Measurements from ENCODE around the gene ATP1A4. TPM values are rescaled to one million over a fixed set of nuclear protein-coding genes. Genes with fewer than 3 reads are reported as not detected.

The ATP1A4 gene
- total RNA-seq, 1 donor from 2014 or later = not detected

- H3K36me3 Mint-ChIP-seq (ENCODE audit: low read depth) = no peaks in the 10 kb centered on the region
- H3K9me3 Mint-ChIP-seq (ENCODE audit: low read depth) = no peaks in the 10 kb centered on the region
- peaks cover 7% of the 10 kb centered on the region for H3K27me3 Mint-ChIP-seq (ENCODE audit: low read depth)
- no peak overlapping the region for H3K27ac Mint-ChIP-seq (ENCODE audit: unreplicated experiment)
- no peak for DNase-seq (ENCODE audit: low spot score)
- no peak overlapping the region for H3K4me3 Mint-ChIP-seq (ENCODE audit: unreplicated experiment)
- TF ChIP-seq, protein P1, sequence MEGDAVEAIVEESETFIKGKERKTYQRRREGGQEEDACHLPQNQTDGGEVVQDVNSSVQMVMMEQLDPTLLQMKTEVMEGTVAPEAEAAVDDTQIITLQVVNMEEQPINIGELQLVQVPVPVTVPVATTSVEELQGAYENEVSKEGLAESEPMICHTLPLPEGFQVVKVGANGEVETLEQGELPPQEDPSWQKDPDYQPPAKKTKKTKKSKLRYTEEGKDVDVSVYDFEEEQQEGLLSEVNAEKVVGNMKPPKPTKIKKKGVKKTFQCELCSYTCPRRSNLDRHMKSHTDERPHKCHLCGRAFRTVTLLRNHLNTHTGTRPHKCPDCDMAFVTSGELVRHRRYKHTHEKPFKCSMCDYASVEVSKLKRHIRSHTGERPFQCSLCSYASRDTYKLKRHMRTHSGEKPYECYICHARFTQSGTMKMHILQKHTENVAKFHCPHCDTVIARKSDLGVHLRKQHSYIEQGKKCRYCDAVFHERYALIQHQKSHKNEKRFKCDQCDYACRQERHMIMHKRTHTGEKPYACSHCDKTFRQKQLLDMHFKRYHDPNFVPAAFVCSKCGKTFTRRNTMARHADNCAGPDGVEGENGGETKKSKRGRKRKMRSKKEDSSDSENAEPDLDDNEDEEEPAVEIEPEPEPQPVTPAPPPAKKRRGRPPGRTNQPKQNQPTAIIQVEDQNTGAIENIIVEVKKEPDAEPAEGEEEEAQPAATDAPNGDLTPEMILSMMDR (IDR thresholded peaks at IDR 0.05) = no peak
- H3K4me1 Mint-ChIP-seq (ENCODE audit: low read depth) = peaks cover 28% of the 10 kb centered on the region
These were observed 18.4 kb downstream of the ATP1A4 start for GRCh38 chr1:160169553-160170399.

DNA sequence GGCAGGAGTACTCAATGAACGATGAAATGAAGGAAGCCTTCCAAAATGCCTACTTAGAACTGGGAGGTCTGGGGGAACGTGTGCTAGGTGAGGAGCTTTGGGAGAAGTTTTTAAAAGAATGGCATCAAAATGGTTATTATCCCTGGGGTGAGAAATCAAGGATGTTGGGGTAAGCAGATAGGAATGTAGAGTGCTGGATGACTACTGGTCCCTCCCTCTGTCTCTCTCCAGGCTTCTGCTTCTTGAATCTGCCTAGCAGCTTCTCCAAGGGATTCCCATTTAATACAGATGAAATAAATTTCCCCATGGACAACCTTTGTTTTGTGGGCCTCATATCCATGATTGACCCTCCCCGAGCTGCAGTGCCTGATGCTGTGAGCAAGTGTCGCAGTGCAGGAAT, 20.0 kb downstream of the ATP1A4 start:
- H3K4me1 Mint-ChIP-seq (ENCODE audit: low read depth) = peaks cover 28% of the 10 kb centered on the region

DNA sequence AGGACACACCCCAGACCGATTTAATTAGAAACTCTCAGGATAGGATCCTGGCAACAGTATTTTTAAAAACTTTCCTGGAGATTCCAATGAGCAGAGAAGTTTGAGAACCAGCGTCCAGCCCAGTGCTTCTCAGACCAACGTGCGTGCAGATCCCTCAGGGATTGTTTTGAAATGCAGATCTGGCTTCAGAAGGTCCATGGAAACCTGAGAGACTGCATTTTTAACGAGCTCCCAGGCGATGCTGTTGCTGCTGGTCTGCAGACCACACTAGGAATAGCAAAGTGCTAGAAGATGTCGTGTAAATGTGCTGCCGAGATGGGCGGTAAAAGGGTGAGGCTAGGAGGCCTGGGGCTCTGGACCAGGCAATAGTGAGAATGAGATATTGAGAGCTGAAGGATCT, 20.6 kb downstream of the ATP1A4 start:
- no peak for DNase-seq (ENCODE audit: low spot score)
- no peaks in the 10 kb centered on the region for H3K9me3 Mint-ChIP-seq (ENCODE audit: low read depth)
- H3K4me1 Mint-ChIP-seq (ENCODE audit: low read depth) = peaks cover 28% of the 10 kb centered on the region
- TF ChIP-seq, protein P1 (IDR thresholded peaks at IDR 0.05) = no peak
- no peak overlapping the region for H3K4me3 Mint-ChIP-seq (ENCODE audit: unreplicated experiment)
- no peaks in the 10 kb centered on the region for H3K36me3 Mint-ChIP-seq (ENCODE audit: low read depth)
- H3K27ac Mint-ChIP-seq (ENCODE audit: unreplicated experiment) = no peak overlapping the region
- H3K27me3 Mint-ChIP-seq (ENCODE audit: low read depth) = peaks cover 4% of the 10 kb centered on the region

More for the DNA sequence above, 20.0 kb downstream of the ATP1A4 start:
- Mint-ChIP-seq H3K9me3 (ENCODE audit: low read depth) (no peaks in the 10 kb centered on the region), H3K4me3 (ENCODE audit: unreplicated experiment) (no peak overlapping the region), H3K36me3 (ENCODE audit: low read depth) (no peaks in the 10 kb centered on the region), H3K27me3 (ENCODE audit: low read depth) (peaks cover 7% of the 10 kb centered on the region), H3K27ac (ENCODE audit: unreplicated experiment) (no peak overlapping the region)
- TF ChIP-seq, protein P1 (IDR thresholded peaks at IDR 0.05) = no peak
- no peak for DNase-seq (ENCODE audit: low spot score)

DNA sequence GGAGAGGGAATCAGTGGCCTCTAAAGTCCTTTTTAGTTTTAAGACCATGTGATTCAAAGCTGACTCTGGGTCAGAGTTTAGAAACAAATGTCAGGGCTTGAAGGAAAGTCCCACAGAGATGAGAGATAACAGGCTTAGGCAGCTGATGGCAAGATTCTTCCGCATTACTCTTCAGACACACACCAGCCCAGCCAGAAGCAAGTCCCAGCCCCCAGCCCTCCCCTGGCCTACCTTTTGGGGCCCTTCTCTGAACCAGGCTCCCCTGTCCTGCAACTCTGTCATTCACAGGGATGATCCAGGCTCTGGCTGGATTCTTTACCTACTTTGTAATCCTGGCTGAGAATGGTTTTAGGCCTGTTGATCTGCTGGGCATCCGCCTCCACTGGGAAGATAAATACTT, 25.8 kb downstream of the ATP1A4 start:
- Mint-ChIP-seq H3K9me3 (ENCODE audit: low read depth) (no peaks in the 10 kb centered on the region), H3K36me3 (ENCODE audit: low read depth) (no peaks in the 10 kb centered on the region), H3K27me3 (ENCODE audit: low read depth) (peaks cover 11% of the 10 kb centered on the region), H3K4me3 (ENCODE audit: unreplicated experiment) (no peak overlapping the region), H3K4me1 (ENCODE audit: low read depth) (no peaks in the 10 kb centered on the region), H3K27ac (ENCODE audit: unreplicated experiment) (no peak overlapping the region)
- DNase-seq (ENCODE audit: low spot score) = no peak
- TF ChIP-seq, protein P1 (IDR thresholded peaks at IDR 0.05) = no peak

DNA sequence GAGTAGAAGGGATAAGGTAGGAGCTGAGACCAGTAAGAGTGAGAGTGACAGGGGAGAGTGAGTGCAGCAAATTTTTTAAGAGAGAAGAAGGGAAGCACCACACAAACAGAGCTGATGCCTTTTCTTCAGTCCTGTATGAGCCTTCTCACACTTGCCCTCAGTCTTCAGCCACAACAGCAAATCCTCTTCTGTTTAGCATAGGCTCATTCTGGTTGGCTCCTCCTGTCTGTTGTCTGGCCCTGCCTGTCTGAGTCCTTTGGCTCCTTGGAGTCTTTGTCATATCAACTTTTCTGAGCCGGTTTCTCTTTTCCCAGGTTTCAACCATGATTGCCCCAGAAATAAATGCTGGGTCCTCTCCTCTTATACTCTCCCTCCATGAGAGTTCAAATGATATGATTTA, 26.3 kb downstream of the ATP1A4 start:
- Mint-ChIP-seq H3K4me1 (ENCODE audit: low read depth) (no peaks in the 10 kb centered on the region), H3K9me3 (ENCODE audit: low read depth) (no peaks in the 10 kb centered on the region), H3K27me3 (ENCODE audit: low read depth) (peaks cover 11% of the 10 kb centered on the region), H3K4me3 (ENCODE audit: unreplicated experiment) (no peak overlapping the region), H3K27ac (ENCODE audit: unreplicated experiment) (no peak overlapping the region), H3K36me3 (ENCODE audit: low read depth) (no peaks in the 10 kb centered on the region)
- TF ChIP-seq, protein P1 (IDR thresholded peaks at IDR 0.05) = no peak
- no peak for DNase-seq (ENCODE audit: low spot score)
